ENCODE data around the gene ARRB1.

Gene ARRB1

GRCh38 chr11:75219869-75220268 is 131.6 kb downstream of the ARRB1 start:
- DNase-seq = no peak

GRCh38 chr11:75214843-75215242 is 136.6 kb downstream of the ARRB1 start:
- DNase-seq = no peak

- DNase-seq = peak; percentile 82 to 87
These were observed 137.0 kb downstream of the ARRB1 start for GRCh38 chr11:75214411-75214821.

All from activated CD4-positive, alpha-beta T cell treated with anti-CD3 and anti-CD28 coated beads, Interleukin-2, amount 50 U/mL, for 48 hours (primary cell).